ENCODE measurements around the gene FAAP20.

The FAAP20 gene

GRCh38 chr1:2202008-2202575, 7.5 kb upstream of the FAAP20 start:
- TF ChIP-seq CTCF (IDR thresholded peaks at IDR 0.05), result no peak
- no peaks in the 10 kb centered on the region for H3K9me3 ChIP-seq
- H3K27ac ChIP-seq, result no peak overlapping the region
- no peaks in the 10 kb centered on the region for H3K36me3 ChIP-seq
- H3K27me3 ChIP-seq, result no peaks in the 10 kb centered on the region
- peaks cover 13 to 59% (median 50%) of the 10 kb centered on the region in 4 donors for H3K4me1 ChIP-seq
- H3K4me3 ChIP-seq, result no peak overlapping the region
- intact Hi-C loops (cut with DNase I; ENCODE audit: low total_unique reads), result loop anchor here (10.0 kb wide), 1 partner anchor 113 kb away; no protein-coding TSS in a partner anchor
- no peak for DNase-seq

GRCh38 chr1:2201062-2201461, 6.5 kb upstream of the FAAP20 start:
- peaks cover 13 to 48% (median 40%) of the 10 kb centered on the region in 4 donors for H3K4me1 ChIP-seq
- DNase-seq, result no peak
- intact Hi-C loops (cut with DNase I; ENCODE audit: low total_unique reads), result loop anchor here (10.0 kb wide), 1 partner anchor 114 kb away; no protein-coding TSS in a partner anchor
- H3K36me3 ChIP-seq, result no peaks in the 10 kb centered on the region
- no peaks in the 10 kb centered on the region for H3K9me3 ChIP-seq
- H3K27ac ChIP-seq, result peak overlapping the region in 1 of 2 donors; percentile 93
- no peaks in the 10 kb centered on the region for H3K27me3 ChIP-seq
- no peak for TF ChIP-seq CTCF (IDR thresholded peaks at IDR 0.05)
- no peak overlapping the region for H3K4me3 ChIP-seq

- intact Hi-C loops (cut with DNase I; ENCODE audit: low total_unique reads), result loop anchor here (10.0 kb wide), 1 partner anchor 114 kb away; no protein-coding TSS in a partner anchor
- no peaks in the 10 kb centered on the region for H3K9me3 ChIP-seq
- no peak for TF ChIP-seq CTCF (IDR thresholded peaks at IDR 0.05)
- DNase-seq, result no peak
- H3K27ac ChIP-seq, result peak overlapping the region in 1 of 2 donors; percentile 93
- H3K27me3 ChIP-seq, result no peaks in the 10 kb centered on the region
- H3K4me3 ChIP-seq, result peak overlapping the region in 1 of 2 donors; percentile 56
- H3K4me1 ChIP-seq, result peaks cover 8 to 48% (median 38%) of the 10 kb centered on the region in 4 donors
- H3K36me3 ChIP-seq, result no peaks in the 10 kb centered on the region
Measured at GRCh38 chr1:2200308-2200943, 5.9 kb upstream of the FAAP20 start.

GRCh38 chr1:2199042-2199810, 4.7 kb upstream of the FAAP20 start:
- intact Hi-C loops (cut with DNase I; ENCODE audit: low total_unique reads), result loop anchor here (5.0 kb wide), 1 partner anchor 33 kb away; no protein-coding TSS in a partner anchor
- TF ChIP-seq CTCF (IDR thresholded peaks at IDR 0.05), result no peak
- peak overlapping the region; percentile 86 to 93 for H3K27ac ChIP-seq
- peak; percentile 95 to 97 for DNase-seq
- no peaks in the 10 kb centered on the region for H3K36me3 ChIP-seq
- no peaks in the 10 kb centered on the region for H3K27me3 ChIP-seq
- H3K4me1 ChIP-seq, result peaks cover 8 to 48% (median 39%) of the 10 kb centered on the region in 4 donors
- H3K4me3 ChIP-seq, result peak overlapping the region; percentile 43 to 56
- H3K9me3 ChIP-seq, result no peaks in the 10 kb centered on the region

- peaks cover 8 to 48% (median 39%) of the 10 kb centered on the region in 4 donors for H3K4me1 ChIP-seq
- no peak for TF ChIP-seq CTCF (IDR thresholded peaks at IDR 0.05)
- H3K27ac ChIP-seq, result peak overlapping the region; percentile 86 to 93
- no peaks in the 10 kb centered on the region for H3K36me3 ChIP-seq
- intact Hi-C loops (cut with DNase I; ENCODE audit: low total_unique reads), result loop anchor here (5.0 kb wide), 1 partner anchor 34 kb away; no protein-coding TSS in a partner anchor
- no peaks in the 10 kb centered on the region for H3K9me3 ChIP-seq
- DNase-seq, result no peak
- H3K4me3 ChIP-seq, result no peak overlapping the region
- H3K27me3 ChIP-seq, result no peaks in the 10 kb centered on the region
Measured at GRCh38 chr1:2198571-2198970, 4.0 kb upstream of the FAAP20 start.
